ENCODE data around the gene MTA3. TPM values are rescaled to one million over a fixed set of nuclear protein-coding genes. Genes with fewer than 3 reads are reported as not detected.

MTA3 gene
- total and polyA plus RNA-seq, 2 of the 8 experiments (the other 6 are each of a cell fraction or from before 2014, with no cell fraction given), result 125 to 184 TPM

DNA sequence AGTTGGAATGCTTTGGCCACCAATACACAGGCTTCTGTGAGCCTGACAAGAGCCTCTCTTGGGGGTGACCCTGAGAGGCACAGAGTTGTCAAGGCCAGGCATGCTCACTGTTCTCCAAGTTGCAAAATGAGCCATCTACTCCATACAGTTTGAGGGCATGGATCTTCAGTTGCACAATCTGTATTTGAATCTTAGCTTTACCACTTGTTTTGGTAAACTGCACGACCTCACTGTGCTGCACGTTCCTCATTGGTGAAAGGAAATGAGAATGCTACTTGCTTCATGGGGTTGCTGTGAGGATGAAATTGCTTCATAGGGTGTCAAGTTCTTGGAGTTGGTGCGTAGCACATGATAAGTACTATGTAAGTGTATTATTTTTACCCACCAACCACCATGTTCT lies 235.9 kb downstream of the MTA3 start:
- no peak overlapping the region for H3K9ac ChIP-seq (replicated peaks in 1 of 4; ENCODE audit: extremely low read depth in 1 of 4, low read depth in 3 of 4, low read length in 3 of 4)
- no peaks in the 10 kb centered on the region for H3K79me2 ChIP-seq (ENCODE audit: control insufficient read depth in 1 of 2, insufficient read depth in 2 of 2, low read length in 2 of 2)
- H4K91ac ChIP-seq (replicated peaks; ENCODE audit: insufficient read length, low read length), result no peak overlapping the region
- H2BK15ac ChIP-seq (ENCODE audit: low read length), result no peak overlapping the region
- H4K8ac ChIP-seq (ENCODE audit: extremely low read depth, insufficient read depth, low read length), result no peak overlapping the region
- no peak overlapping the region for H2AK5ac ChIP-seq (ENCODE audit: low read depth, low read length)
- no peaks in the 10 kb centered on the region for H3K9me3 ChIP-seq (ENCODE audit: insufficient read depth in 2 of 2, low read depth in 1 of 2, low read length in 1 of 2)
- FAIRE-seq (no peak), DNase-seq (ENCODE audit: low read depth in 1 of 2, low spot score in 2 of 2) (no peak)
- H3K79me1 ChIP-seq (ENCODE audit: low read depth, low read length), result no peaks in the 10 kb centered on the region
- WGBS, 2 experiments (ENCODE audit: extremely low coverage in 1 of 2, insufficient coverage in 1 of 2, insufficient read length in 1 of 2, insufficient replicate concordance in 2 of 2, low coverage in 1 of 2, low lambda C conversion rate in 2 of 2, missing lambda C conversion rate in 1 of 2), result 89% methylated on average over 3 of the region's 3 CpGs; no CpG with 5 or more reads in 1 of the 2 experiments
- no peaks in the 10 kb centered on the region for H3K23me2 ChIP-seq (ENCODE audit: low read depth, low read length)
- H2BK12ac ChIP-seq (ENCODE audit: low read depth, low read length), result no peak overlapping the region
- no peak overlapping the region for H3K18ac ChIP-seq (ENCODE audit: extremely low read depth, low read length)
- no peak overlapping the region for H3K27ac ChIP-seq (ENCODE audit: low read depth, low read length)
- H2BK5ac ChIP-seq (ENCODE audit: low read depth, low read length), result no peak overlapping the region
- no peaks in the 10 kb centered on the region for H3K27me3 ChIP-seq (replicated peaks in 1 of 4; ENCODE audit: control insufficient read depth in 3 of 4, extremely low read depth in 1 of 4, insufficient read depth in 3 of 4, low read length in 3 of 4)
- no peak overlapping the region for H4K5ac ChIP-seq (ENCODE audit: insufficient read length, low read depth, low read length)
- POLR2A ChIA-PET (ENCODE audit: partially characterized antibody), result no interaction called here
- peaks cover 0 to 3% (median 0%) of the 10 kb centered on the region in 4 experiments; a peak in 2 of 7 replicates for H3K4me1 ChIP-seq (replicated peaks in 1 of 4; ENCODE audit: control insufficient read depth in 3 of 4, insufficient read depth in 4 of 4, low read length in 3 of 4)
- no peaks in the 10 kb centered on the region for H3K36me3 ChIP-seq (ENCODE audit: control insufficient read depth in 2 of 4, insufficient read depth in 4 of 4, low read length in 3 of 4)
- H2BK20ac ChIP-seq (ENCODE audit: low read length), result no peak overlapping the region
- H3K23ac ChIP-seq (ENCODE audit: insufficient read length), result no peak overlapping the region
- H4K20me1 ChIP-seq (replicated peaks in 1 of 2; ENCODE audit: control insufficient read depth in 1 of 2, insufficient read depth in 2 of 2, low read length in 2 of 2), result no peaks in the 10 kb centered on the region
- H2BK120ac ChIP-seq (replicated peaks; ENCODE audit: low read depth, low read length), result no peak overlapping the region
- CTCF ChIA-PET (ENCODE audit: partially characterized antibody), result interaction anchor here (1.2 to 1.4 kb wide), 2 partner anchors 10 to 18 kb away, joined by 3 to 4 read pairs; no protein-coding TSS in a partner anchor
- H3K4me3 ChIP-seq (ENCODE audit: extremely low read depth in 1 of 4, insufficient read depth in 2 of 4, low read depth in 3 of 4, low read length in 4 of 4), result no peak overlapping the region
- no peak overlapping the region for H3K4me2 ChIP-seq (ENCODE audit: insufficient read depth in 1 of 2, low read depth in 2 of 2, low read length in 2 of 2)
- no peak overlapping the region for H3K14ac ChIP-seq (ENCODE audit: insufficient read length)
- no peak overlapping the region for H3K56ac ChIP-seq (replicated peaks; ENCODE audit: insufficient read length, low read depth, low read length)
- H2AFZ ChIP-seq (ENCODE audit: low read length), result no peak overlapping the region
- no peak overlapping the region for H3K4ac ChIP-seq (replicated peaks; ENCODE audit: insufficient read length, low read depth, low read length)
- TF ChIP-seq POU5F1 (IDR thresholded peaks at IDR 0.05; ENCODE audit: low read depth, low read length) (no peak), ASH2L (IDR thresholded peaks at IDR 0.05; ENCODE audit: low read length) (no peak), SIN3A (conservative IDR thresholded peaks at IDR 0.05 in 1 of 2, IDR thresholded peaks at IDR 0.05 in 1 of 2; ENCODE audit: low read depth in 1 of 2, low read length in 2 of 2) (no peak), CTBP2 (IDR thresholded peaks at IDR 0.05; ENCODE audit: borderline replicate concordance, insufficient read depth, insufficient read length, low read length) (no peak), EGR1 (IDR thresholded peaks at IDR 0.05; ENCODE audit: borderline replicate concordance, low read depth, low read length) (no peak), BACH1 (IDR thresholded peaks at IDR 0.05; ENCODE audit: low read length) (no peak), CBX5 (IDR thresholded peaks at IDR 0.05; ENCODE audit: low read depth, low read length) (no peak), BRCA1 (IDR thresholded peaks at IDR 0.05; ENCODE audit: low read depth, low read length) (no peak), GABPA (IDR thresholded peaks at IDR 0.05; ENCODE audit: borderline replicate concordance, insufficient read depth, low read length) (no peak), TBP (IDR thresholded peaks at IDR 0.05; ENCODE audit: low read depth, low read length) (no peak)
- TF ChIP-seq, protein P1, sequence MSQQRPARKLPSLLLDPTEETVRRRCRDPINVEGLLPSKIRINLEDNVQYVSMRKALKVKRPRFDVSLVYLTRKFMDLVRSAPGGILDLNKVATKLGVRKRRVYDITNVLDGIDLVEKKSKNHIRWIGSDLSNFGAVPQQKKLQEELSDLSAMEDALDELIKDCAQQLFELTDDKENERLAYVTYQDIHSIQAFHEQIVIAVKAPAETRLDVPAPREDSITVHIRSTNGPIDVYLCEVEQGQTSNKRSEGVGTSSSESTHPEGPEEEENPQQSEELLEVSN (IDR thresholded peaks at IDR 0.05), result no peak

All from H1 (cell line).